COR-L47 (cell line): ENCODE results near the gene CHRNB4.
A peak's percentile ranks its signal among the peaks of the same experiment; 100 is the strongest.
"Not testable (repeated sequence)": the region's sequence is repeated elsewhere in the genome, so short reads cannot be mapped to it uniquely, and the experiment has no call there.

Experiments
- DNase-seq: peaks from one replicate; lab custom pipeline; 2025; lab: John Stamatoyannopoulos, UW

CHRNB4 gene, protein sequence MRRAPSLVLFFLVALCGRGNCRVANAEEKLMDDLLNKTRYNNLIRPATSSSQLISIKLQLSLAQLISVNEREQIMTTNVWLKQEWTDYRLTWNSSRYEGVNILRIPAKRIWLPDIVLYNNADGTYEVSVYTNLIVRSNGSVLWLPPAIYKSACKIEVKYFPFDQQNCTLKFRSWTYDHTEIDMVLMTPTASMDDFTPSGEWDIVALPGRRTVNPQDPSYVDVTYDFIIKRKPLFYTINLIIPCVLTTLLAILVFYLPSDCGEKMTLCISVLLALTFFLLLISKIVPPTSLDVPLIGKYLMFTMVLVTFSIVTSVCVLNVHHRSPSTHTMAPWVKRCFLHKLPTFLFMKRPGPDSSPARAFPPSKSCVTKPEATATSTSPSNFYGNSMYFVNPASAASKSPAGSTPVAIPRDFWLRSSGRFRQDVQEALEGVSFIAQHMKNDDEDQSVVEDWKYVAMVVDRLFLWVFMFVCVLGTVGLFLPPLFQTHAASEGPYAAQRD

DNA sequence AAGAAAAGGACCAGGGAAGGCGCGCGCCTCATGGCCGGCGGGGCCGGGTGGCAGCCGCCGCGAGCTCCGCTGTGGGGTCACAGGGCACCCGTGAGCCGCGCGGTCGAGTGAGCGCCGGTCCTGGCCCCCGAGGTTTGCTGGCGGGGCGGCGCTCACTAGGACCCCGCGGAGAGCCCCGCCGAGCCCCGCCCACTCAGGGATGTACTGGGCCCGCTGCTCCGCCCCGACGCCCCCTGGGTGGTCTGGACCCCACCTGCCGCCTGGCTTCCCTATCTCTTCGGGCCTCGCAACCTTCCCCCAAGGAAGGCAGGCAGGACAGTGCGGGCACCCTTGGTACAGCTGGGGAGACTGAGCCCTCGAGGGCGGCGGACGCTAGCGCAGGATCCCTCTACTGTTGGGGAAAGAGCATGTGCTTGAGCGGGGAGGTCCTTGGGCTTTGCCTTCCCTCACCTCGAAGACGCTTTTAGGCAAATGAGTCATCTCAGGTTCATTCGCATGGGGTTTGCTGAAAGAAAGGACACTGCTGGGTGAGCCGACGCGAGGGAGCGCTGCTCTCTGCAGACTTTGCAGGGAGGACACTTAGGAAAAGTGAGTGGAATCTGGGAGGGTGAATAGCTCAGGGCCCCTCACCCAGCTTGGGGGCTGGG lies at the start of gene CHRNB4:
Gene CHRNB4 (minus strand): TSS at position 109 of the 647 bp plus-strand sequence. CDS start 77 bp downstream, at position 32.
- no peak for DNase-seq

DNA sequence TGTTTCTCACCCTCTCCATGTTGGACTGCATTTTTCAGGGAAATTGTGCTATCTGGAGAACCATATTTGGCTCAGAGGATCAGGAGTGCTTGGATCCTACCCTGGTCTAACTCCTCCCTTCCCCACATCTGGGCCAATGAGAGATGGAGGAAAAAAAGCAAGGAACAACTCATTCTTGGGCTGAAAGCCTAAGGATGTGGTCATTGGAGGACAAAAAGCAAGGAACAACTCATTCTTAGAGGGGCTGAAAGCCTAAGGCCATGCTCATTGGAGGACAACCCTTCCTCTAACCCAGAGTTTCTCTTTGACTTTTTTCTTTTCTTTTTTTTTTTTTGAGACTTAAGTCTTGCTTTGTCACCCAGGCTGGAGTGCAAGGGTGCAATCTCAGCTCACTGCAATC lies 48.6 kb upstream of the CHRNB4 start:
- DNase-seq = no peak

- no peak for DNase-seq
Observed at GRCh38 chr15:78685925-78686324, 44.9 kb upstream of the CHRNB4 start.

DNA sequence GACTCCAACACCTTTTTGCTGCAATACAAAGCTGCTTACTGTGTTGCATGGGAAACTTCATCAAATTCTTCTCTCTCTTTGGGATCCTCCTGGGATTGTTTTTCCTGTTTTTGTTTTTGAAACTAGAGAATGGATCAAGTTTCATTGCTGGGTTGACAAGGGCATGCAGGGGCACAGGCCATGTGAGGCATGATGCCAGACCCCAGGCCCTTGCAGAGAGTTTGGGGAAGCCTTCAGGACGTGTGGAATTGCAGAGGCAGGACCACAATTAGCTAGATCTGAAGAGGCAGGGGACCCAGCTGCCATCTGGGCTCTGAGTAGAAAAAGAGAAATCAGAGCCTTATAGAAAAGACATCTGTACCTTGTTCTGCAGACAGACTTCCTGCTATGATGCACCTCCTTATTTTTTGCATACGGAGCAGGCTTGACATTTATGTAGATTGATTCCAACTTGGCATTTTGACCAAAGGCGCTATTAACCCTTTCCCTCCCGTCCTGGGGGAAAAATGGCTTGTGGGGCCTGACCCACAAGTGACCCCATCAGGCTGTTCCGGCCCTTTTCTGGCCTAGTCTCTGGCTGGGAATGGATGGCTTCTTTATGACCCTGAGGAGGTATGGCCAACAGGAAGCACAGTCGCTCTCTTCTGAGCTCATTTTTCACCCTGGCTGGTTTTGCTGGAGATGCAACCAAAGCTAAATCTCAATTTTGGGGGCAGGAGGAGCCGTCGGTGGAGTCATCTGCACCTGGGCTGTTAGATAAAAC lies 44.3 kb upstream of the CHRNB4 start:
- DNase-seq = no peak

GRCh38 chr15:78684657-78685056 lies 43.6 kb upstream of the CHRNB4 start:
- DNase-seq = no peak

GRCh38 chr15:78683599-78683998 lies 42.6 kb upstream of the CHRNB4 start:
- DNase-seq = not testable (repeated sequence)

- no peak for DNase-seq
Observed at GRCh38 chr15:78682693-78683410, 41.8 kb upstream of the CHRNB4 start.

- DNase-seq = no peak
Observed at GRCh38 chr15:78682004-78682651, 41.1 kb upstream of the CHRNB4 start.

- DNase-seq = peak; percentile 27
Observed at GRCh38 chr15:78681281-78682003, 40.4 kb upstream of the CHRNB4 start.

GRCh38 chr15:78680431-78681075 lies 39.5 kb upstream of the CHRNB4 start:
- no peak for DNase-seq

- DNase-seq = no peak
Observed at GRCh38 chr15:78679089-78679511, 38.1 kb upstream of the CHRNB4 start.

DNA sequence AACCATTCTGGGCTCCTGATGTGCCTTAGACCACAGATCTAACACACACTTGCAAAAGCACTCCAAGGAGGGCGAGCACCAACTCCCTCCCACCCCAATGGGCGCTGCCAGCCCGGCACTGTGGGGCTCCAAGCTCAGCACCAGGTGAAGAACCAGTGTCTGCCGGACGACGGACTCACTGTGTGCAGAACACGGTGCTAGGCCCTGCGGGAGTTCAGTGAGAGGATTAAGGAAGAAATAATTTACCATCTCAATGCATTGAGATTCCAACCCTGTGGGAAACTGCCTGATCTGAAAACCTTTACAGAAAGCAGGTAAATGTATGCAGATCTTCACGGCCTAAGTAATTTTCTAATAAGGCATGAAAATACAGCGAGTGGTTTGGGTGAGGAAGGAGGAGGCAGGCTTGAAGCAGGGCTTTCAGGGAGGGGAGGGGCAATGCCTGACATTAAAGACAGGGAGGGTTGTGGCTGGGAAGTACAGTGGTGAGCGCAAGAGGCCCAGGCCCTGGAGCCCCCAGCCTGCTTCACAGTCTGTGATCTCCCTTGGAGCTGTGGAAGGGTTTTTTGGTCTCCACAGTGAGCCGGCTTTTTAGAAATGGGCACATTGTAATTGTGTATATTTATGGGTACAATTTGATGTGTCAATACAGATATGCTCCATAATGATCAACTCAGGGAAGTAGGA lies 35.6 kb upstream of the CHRNB4 start:
- DNase-seq = no peak

GRCh38 chr15:78675617-78676360 lies 34.8 kb upstream of the CHRNB4 start:
- DNase-seq = no peak

GRCh38 chr15:78675206-78675605 lies 34.2 kb upstream of the CHRNB4 start:
- no peak for DNase-seq

- no peak for DNase-seq
Observed at GRCh38 chr15:78673917-78674444, 33.0 kb upstream of the CHRNB4 start.

GRCh38 chr15:78673476-78673875 lies 32.5 kb upstream of the CHRNB4 start:
- DNase-seq = no peak

DNA sequence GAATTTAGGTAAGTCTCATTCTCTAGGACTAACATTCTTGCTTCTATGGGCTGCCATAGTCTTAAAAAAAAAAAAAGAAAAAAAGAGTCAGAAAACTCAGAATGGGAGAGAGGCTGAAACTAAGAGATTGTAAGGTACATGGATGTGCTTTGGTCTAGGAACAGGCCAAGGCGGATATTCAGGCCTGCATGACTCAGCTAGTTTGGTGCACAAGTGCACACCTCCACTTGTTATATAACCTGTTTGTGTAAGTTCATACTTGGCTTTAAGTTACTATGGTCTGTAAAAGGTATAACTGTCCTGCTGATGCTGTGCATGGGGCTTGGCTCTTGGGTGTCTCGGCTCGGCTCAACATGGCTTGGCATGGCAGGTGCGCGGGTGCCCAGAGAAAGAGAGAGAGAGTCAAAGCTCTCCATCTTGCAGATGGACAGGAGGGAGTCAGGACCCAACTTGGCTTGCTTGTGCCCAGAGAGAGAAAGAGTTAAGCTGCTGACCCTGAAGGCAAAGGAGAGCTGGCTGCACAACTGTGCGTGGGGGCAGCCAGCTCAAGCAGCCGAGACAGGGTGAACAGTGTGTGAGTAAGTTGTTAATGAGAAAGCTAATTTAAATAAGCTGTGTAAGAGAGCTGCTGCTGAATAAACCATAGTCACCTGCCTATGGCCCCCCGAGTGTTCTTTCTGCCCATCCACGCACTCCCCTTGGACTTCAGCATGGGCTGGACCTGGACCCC lies 31.4 kb upstream of the CHRNB4 start:
- no peak for DNase-seq
